Stimulated activated CD4-positive, alpha-beta T cell treated with anti-CD3 and anti-CD28 coated beads, Interleukin-12 subunit alpha, Interleukin-12 subunit beta, amount 100 ng/mL, for 48 hours (primary cell): ENCODE data around the gene KCNA4.
"Not testable (repeated sequence)": the region's sequence is repeated elsewhere in the genome, so short reads cannot be mapped to it uniquely, and the experiment has no call there.

Experiments
- DNase-seq, 3 donors: peaks; one replicate each; pipeline ENCODE4 v3.0.0-alpha.2; 2020; ENCODE audit warnings: low read depth in 2 of 3, low spot score in 1 of 3

KCNA4 gene

GRCh38 chr11:30000986-30001750 is 15.7 kb downstream of the KCNA4 start:
- no peak for DNase-seq

- DNase-seq: no peak
Measured at GRCh38 chr11:29996016-29996415, 20.8 kb downstream of the KCNA4 start.

GRCh38 chr11:29989174-29989970 is 27.5 kb downstream of the KCNA4 start:
- no peak for DNase-seq

- no peak for DNase-seq
Measured at GRCh38 chr11:29985248-29985647, 31.6 kb downstream of the KCNA4 start.

GRCh38 chr11:29984544-29984943 is 32.3 kb downstream of the KCNA4 start:
- no peak for DNase-seq

- DNase-seq: no peak
Measured at GRCh38 chr11:29978549-29978948, 38.3 kb downstream of the KCNA4 start.

GRCh38 chr11:29975580-29975979 is 41.2 kb downstream of the KCNA4 start:
- DNase-seq: not testable (repeated sequence)

GRCh38 chr11:29963796-29964195 is 53.0 kb downstream of the KCNA4 start:
- no peak for DNase-seq

- DNase-seq: no peak
Measured at GRCh38 chr11:29963036-29963435, 53.8 kb downstream of the KCNA4 start.

GRCh38 chr11:29962243-29962642 is 54.6 kb downstream of the KCNA4 start:
- no peak for DNase-seq
